ENCODE results near the gene TMEM150A. TPM values are rescaled to one million over a fixed set of nuclear protein-coding genes. Genes with fewer than 3 reads are reported as not detected.

TMEM150A gene
- polyA plus RNA-seq, 1 donor from 2014 or later: 8.4 TPM

DNA sequence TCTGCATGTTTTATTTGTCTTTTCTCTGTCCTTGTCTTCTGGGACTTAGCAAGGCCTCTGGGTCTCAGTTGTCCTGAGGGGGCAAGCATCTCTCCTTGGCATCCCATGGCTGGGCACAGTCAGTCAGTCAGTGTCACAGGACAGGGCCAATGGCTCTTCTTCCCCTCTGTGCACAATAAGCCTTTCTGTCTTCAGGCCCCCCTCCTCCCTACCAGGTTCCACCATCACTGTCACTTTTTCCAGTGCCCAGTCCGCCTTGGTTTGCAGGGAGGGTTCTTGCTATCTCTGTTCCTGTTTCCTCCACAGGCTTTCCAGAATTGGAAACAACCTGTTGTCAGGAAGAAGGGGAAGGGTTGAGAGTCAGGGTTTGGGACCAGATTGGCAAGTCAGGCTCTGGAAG is 20.0 kb downstream of the TMEM150A start:
- Histone ChIP-seq H3K9me2 (ENCODE audit: insufficient read depth, low read length) (no peaks in the 10 kb centered on the region), H3K79me2 (replicated peaks; ENCODE audit: insufficient read depth, low read length) (no peaks in the 10 kb centered on the region), H3K27ac (ENCODE audit: low read length) (no peak overlapping the region), H2AFZ (ENCODE audit: low read depth, low read length) (no peak overlapping the region), H3K9me3 (ENCODE audit: low read length) (no peaks in the 10 kb centered on the region), H3K4me3 (ENCODE audit: low read length) (no peak overlapping the region), H3K27me3 (ENCODE audit: insufficient read depth, low read depth, low read length) (peaks cover 42% of the 10 kb centered on the region), H3F3A (ENCODE audit: insufficient read depth, low read length, poor library complexity, severe bottlenecking) (no peaks in the 10 kb centered on the region), H3K4me2 (ENCODE audit: low read length) (no peak overlapping the region), H3K36me3 (ENCODE audit: insufficient read depth, low read length) (no peaks in the 10 kb centered on the region), H3K9ac (ENCODE audit: low read length) (no peak overlapping the region), H4K20me1 (ENCODE audit: insufficient read depth) (no peaks in the 10 kb centered on the region)
- TF ChIP-seq EZH2 (IDR thresholded peaks at IDR 0.05; ENCODE audit: borderline replicate concordance, insufficient read depth, low read length, poor library complexity, severe bottlenecking) (no peak), EP300 (conservative IDR thresholded peaks at IDR 0.05; ENCODE audit: poor library complexity, severe bottlenecking) (no peak), POLR2AphosphoS5 (IDR thresholded peaks at IDR 0.05) (no peak), RAD21 (conservative IDR thresholded peaks at IDR 0.05) (no peak), MXI1 (conservative IDR thresholded peaks at IDR 0.05; ENCODE audit: poor library complexity, severe bottlenecking) (no peak), SMC3 (conservative IDR thresholded peaks at IDR 0.05; ENCODE audit: poor library complexity) (no peak), TAF1 (IDR thresholded peaks at IDR 0.05; ENCODE audit: low read depth) (no peak)
- TF ChIP-seq, protein P1, sequence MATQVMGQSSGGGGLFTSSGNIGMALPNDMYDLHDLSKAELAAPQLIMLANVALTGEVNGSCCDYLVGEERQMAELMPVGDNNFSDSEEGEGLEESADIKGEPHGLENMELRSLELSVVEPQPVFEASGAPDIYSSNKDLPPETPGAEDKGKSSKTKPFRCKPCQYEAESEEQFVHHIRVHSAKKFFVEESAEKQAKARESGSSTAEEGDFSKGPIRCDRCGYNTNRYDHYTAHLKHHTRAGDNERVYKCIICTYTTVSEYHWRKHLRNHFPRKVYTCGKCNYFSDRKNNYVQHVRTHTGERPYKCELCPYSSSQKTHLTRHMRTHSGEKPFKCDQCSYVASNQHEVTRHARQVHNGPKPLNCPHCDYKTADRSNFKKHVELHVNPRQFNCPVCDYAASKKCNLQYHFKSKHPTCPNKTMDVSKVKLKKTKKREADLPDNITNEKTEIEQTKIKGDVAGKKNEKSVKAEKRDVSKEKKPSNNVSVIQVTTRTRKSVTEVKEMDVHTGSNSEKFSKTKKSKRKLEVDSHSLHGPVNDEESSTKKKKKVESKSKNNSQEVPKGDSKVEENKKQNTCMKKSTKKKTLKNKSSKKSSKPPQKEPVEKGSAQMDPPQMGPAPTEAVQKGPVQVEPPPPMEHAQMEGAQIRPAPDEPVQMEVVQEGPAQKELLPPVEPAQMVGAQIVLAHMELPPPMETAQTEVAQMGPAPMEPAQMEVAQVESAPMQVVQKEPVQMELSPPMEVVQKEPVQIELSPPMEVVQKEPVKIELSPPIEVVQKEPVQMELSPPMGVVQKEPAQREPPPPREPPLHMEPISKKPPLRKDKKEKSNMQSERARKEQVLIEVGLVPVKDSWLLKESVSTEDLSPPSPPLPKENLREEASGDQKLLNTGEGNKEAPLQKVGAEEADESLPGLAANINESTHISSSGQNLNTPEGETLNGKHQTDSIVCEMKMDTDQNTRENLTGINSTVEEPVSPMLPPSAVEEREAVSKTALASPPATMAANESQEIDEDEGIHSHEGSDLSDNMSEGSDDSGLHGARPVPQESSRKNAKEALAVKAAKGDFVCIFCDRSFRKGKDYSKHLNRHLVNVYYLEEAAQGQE (IDR thresholded peaks at IDR 0.05; ENCODE audit: borderline replicate concordance): no peak
- TF ChIP-seq, protein P2, sequence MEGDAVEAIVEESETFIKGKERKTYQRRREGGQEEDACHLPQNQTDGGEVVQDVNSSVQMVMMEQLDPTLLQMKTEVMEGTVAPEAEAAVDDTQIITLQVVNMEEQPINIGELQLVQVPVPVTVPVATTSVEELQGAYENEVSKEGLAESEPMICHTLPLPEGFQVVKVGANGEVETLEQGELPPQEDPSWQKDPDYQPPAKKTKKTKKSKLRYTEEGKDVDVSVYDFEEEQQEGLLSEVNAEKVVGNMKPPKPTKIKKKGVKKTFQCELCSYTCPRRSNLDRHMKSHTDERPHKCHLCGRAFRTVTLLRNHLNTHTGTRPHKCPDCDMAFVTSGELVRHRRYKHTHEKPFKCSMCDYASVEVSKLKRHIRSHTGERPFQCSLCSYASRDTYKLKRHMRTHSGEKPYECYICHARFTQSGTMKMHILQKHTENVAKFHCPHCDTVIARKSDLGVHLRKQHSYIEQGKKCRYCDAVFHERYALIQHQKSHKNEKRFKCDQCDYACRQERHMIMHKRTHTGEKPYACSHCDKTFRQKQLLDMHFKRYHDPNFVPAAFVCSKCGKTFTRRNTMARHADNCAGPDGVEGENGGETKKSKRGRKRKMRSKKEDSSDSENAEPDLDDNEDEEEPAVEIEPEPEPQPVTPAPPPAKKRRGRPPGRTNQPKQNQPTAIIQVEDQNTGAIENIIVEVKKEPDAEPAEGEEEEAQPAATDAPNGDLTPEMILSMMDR (IDR thresholded peaks at IDR 0.05; ENCODE audit: poor library complexity, severe bottlenecking): no peak

DNA sequence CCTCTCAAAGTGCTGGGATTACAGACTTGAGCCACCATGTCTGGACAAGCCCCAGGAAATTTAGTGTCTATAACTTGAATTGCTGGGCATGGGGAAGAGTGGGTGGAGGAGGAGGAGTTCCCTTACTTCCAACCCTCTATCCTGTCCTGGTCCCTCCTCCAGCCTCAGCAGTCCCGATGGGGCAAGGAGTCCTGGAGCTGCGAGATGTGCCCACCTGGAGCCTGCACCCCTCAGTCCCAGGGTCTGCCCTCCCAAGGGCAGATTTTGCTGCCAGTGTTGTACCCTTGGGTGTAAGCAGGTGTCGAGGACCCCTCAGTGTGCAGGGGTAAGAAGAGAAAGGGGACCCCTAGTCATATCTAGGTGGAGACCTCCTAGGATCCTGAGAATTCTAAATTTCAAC is 22.3 kb downstream of the TMEM150A start:
- H3K9me3 ChIP-seq (ENCODE audit: low read length): no peaks in the 10 kb centered on the region
- H3K36me3 ChIP-seq (ENCODE audit: insufficient read depth, low read length): no peaks in the 10 kb centered on the region
- H3F3A ChIP-seq (ENCODE audit: insufficient read depth, low read length, poor library complexity, severe bottlenecking): no peaks in the 10 kb centered on the region
- no peaks in the 10 kb centered on the region for H3K79me2 ChIP-seq (replicated peaks; ENCODE audit: insufficient read depth, low read length)
- no peaks in the 10 kb centered on the region for H3K9me2 ChIP-seq (ENCODE audit: insufficient read depth, low read length)
- peaks cover 33% of the 10 kb centered on the region for H3K27me3 ChIP-seq (ENCODE audit: insufficient read depth, low read depth, low read length)
- H3K4me3 ChIP-seq (ENCODE audit: low read length): no peak overlapping the region
- H2AFZ ChIP-seq (ENCODE audit: low read depth, low read length): no peak overlapping the region
- H3K27ac ChIP-seq (ENCODE audit: low read length): no peak overlapping the region
- H3K9ac ChIP-seq (ENCODE audit: low read length): no peak overlapping the region
- no peak overlapping the region for H3K4me2 ChIP-seq (ENCODE audit: low read length)
- no peaks in the 10 kb centered on the region for H4K20me1 ChIP-seq (ENCODE audit: insufficient read depth)
- TF ChIP-seq POLR2AphosphoS5 (IDR thresholded peaks at IDR 0.05) (no peak), EZH2 (IDR thresholded peaks at IDR 0.05; ENCODE audit: borderline replicate concordance, insufficient read depth, low read length, poor library complexity, severe bottlenecking) (no peak), TAF1 (IDR thresholded peaks at IDR 0.05; ENCODE audit: low read depth) (no peak), RAD21 (conservative IDR thresholded peaks at IDR 0.05) (no peak), SMC3 (conservative IDR thresholded peaks at IDR 0.05; ENCODE audit: poor library complexity) (no peak), MXI1 (conservative IDR thresholded peaks at IDR 0.05; ENCODE audit: poor library complexity, severe bottlenecking) (no peak), EP300 (conservative IDR thresholded peaks at IDR 0.05; ENCODE audit: poor library complexity, severe bottlenecking) (no peak)
- TF ChIP-seq, protein P1 (IDR thresholded peaks at IDR 0.05; ENCODE audit: borderline replicate concordance): no peak
- TF ChIP-seq, protein P2 (IDR thresholded peaks at IDR 0.05; ENCODE audit: poor library complexity, severe bottlenecking): no peak
